CD14-positive monocyte (primary cell): ENCODE results near the gene SPTLC2. TPM values are rescaled to one million over a fixed set of nuclear protein-coding genes. Genes with fewer than 3 reads are reported as not detected.

Experiments used
- DNase-seq, 3 donors: peaks; one replicate each; pipeline ENCODE4 v3.0.0-alpha.2; 2011 to 2022
- H2AFZ ChIP-seq: 2 replicates; pipeline ENCODE4 v1.6.0; 2012; ENCODE audit warnings: mild to moderate bottlenecking, low read depth, low read length, inconsistent platforms; ENCODE audit not compliant: insufficient read depth, poor library complexity, severe bottlenecking
- H3K27ac ChIP-seq, 2 donors: 1 replicate in 1 of 2; 2 replicates in 1 of 2; pipeline ENCODE4 v1.5.1; 2012 to 2013; ENCODE audit warnings: low read length in 2 of 2, control low read depth in 1 of 2, inconsistent platforms in 1 of 2, low read depth in 1 of 2, mild to moderate bottlenecking in 1 of 2
- H3K27me3 ChIP-seq, 2 donors: one replicate each; pipeline versions ENCODE4 v1.6.0 to v1.6.1; 2011 to 2013; ENCODE audit warnings: low read length in 2 of 2; ENCODE audit not compliant: control insufficient read depth in 2 of 2, insufficient read depth in 2 of 2
- H3K36me3 ChIP-seq, 2 donors: replicated peaks in 1 of 2; 1 replicate in 1 of 2; 2 replicates in 1 of 2; pipeline versions ENCODE4 v1.5.1 to v1.6.1; 2012 to 2013; ENCODE audit warnings: low read length in 2 of 2, control low read depth in 1 of 2, inconsistent platforms in 1 of 2, mild to moderate bottlenecking in 1 of 2; ENCODE audit not compliant: insufficient read depth in 2 of 2, control insufficient read depth in 1 of 2
- H3K4me1 ChIP-seq, 2 donors: 1 replicate in 1 of 2; 2 replicates in 1 of 2; pipeline versions ENCODE4 v1.5.1 to v1.6.1; 2012 to 2013; ENCODE audit warnings: low read length in 2 of 2, control low read depth in 1 of 2, inconsistent platforms in 1 of 2, mild to moderate bottlenecking in 1 of 2, moderate library complexity in 1 of 2; ENCODE audit not compliant: insufficient read depth in 2 of 2, control insufficient read depth in 1 of 2
- H3K4me2 ChIP-seq: replicated peaks from 2 replicates; pipeline ENCODE3; 2012; ENCODE audit warnings: low read length, moderate library complexity, mild to moderate bottlenecking; ENCODE audit not compliant: poor library complexity, severe bottlenecking; ENCODE audit errors: extremely low read depth
- H3K4me3 ChIP-seq, 3 experiments: fragments of 200-600 bp in 1 of 3; sonication (generic) in 1 of 3; replicated peaks in 1 of 3; 1 replicate in 2 of 3; 2 replicates in 1 of 3; pipeline ENCODE4 v1.5.1; 2011 to 2013; ENCODE audit warnings: low read length in 3 of 3, mild to moderate bottlenecking in 3 of 3, control low read depth in 2 of 3, low read depth in 2 of 3, inconsistent platforms in 1 of 3, moderate library complexity in 1 of 3
- H3K79me2 ChIP-seq: 2 replicates; pipeline ENCODE4 v1.6.0; 2012; ENCODE audit warnings: mild to moderate bottlenecking, control low read depth, inconsistent platforms, low read length, moderate library complexity; ENCODE audit not compliant: insufficient read depth
- H3K9ac ChIP-seq: 2 replicates; pipeline ENCODE4 v1.6.0; 2017; ENCODE audit warnings: low read length, mild to moderate bottlenecking; ENCODE audit not compliant: insufficient read depth, poor library complexity, severe bottlenecking
- H3K9me3 ChIP-seq, 2 donors: replicated peaks in 1 of 2; 1 replicate in 1 of 2; 2 replicates in 1 of 2; pipeline versions ENCODE4 v1.5.1 to v1.6.1; 2012 to 2013; ENCODE audit warnings: low read length in 2 of 2, control low read depth in 1 of 2; ENCODE audit not compliant: control insufficient read depth in 1 of 2, insufficient read depth in 1 of 2
- H4K20me1 ChIP-seq: 2 replicates; pipeline ENCODE4 v1.6.0; 2012; ENCODE audit warnings: mild to moderate bottlenecking, low read length, control low read depth, moderate library complexity; ENCODE audit not compliant: insufficient read depth
- H3K27ac Mint-ChIP-seq, 7 donors: one replicate each; pipeline ENCODE4 v1.8.0; 2020; ENCODE audit warnings: mild to moderate bottlenecking in 7 of 7, mixed read lengths in 7 of 7, moderate library complexity in 6 of 7, inconsistent platforms in 2 of 7
- H3K27me3 Mint-ChIP-seq, 3 donors: one replicate each; pipeline ENCODE4 v1.8.0; 2021 to 2022; ENCODE audit warnings: low read depth in 3 of 3, mild to moderate bottlenecking in 3 of 3, mixed read lengths in 3 of 3, moderate library complexity in 3 of 3, inconsistent platforms in 1 of 3
- H3K36me3 Mint-ChIP-seq, 2 donors: one replicate each; pipeline ENCODE4 v1.8.0; 2020; ENCODE audit warnings: mixed read lengths in 2 of 2, inconsistent platforms in 1 of 2, mild to moderate bottlenecking in 1 of 2
- H3K4me1 Mint-ChIP-seq: one replicate; pipeline ENCODE4 v1.8.0; 2020; ENCODE audit warnings: mild to moderate bottlenecking, mixed read lengths
- H3K4me3 Mint-ChIP-seq, 2 donors: one replicate each; pipeline ENCODE4 v1.8.0; 2020; ENCODE audit warnings: mild to moderate bottlenecking in 2 of 2, mixed read lengths in 2 of 2, moderate library complexity in 1 of 2
- H3K9me3 Mint-ChIP-seq, 7 donors: one replicate each; pipeline ENCODE4 v1.8.0; 2020 to 2022; ENCODE audit warnings: mixed read lengths in 7 of 7, mild to moderate bottlenecking in 6 of 7, moderate library complexity in 6 of 7, inconsistent platforms in 2 of 7
- WGBS: methylation state at CpG from one replicate; pipeline ENCODE4 v1.1.5; 2013; ENCODE audit warnings: missing lambda C conversion rate; ENCODE audit not compliant: insufficient coverage; 5-methylcytosine and 5-hydroxymethylcytosine counted together
- intact Hi-C, 2 donors: fragments of 100-400 bp; cut with micrococcal nuclease; formaldehyde crosslinking; loops; one replicate each; pipeline versions ENCODE4 v1.15.0 to v1.15.1; 2023
- polyA plus RNA-seq, 3 donors: library from polyadenylated mRNA; depleted of rRNA in 1 of 3; unstranded in 2 of 3; stranded (reverse) in 1 of 3; fragments of 300-500 nt in 2 of 3; fragments of >200 nt in 1 of 3; fragmentation: Illumina TruSeq in 2 of 3; gene quantifications; 1 replicate in 2 of 3; 2 replicates in 1 of 3; pipeline ENCODE4 v1.2.3, GENCODE V29; 2012 to 2021
- TF ChIP-seq, protein P1 (sequence below): fragments of 200-600 bp; IDR thresholded peaks from one replicate; pipeline ENCODE4 v1.8.0; 2022; ENCODE audit warnings: antibody characterized with exemption, mild to moderate bottlenecking

Gene SPTLC2
- polyA plus RNA-seq, 3 donors = 38.1 to 81.9 (median 73.1) TPM

DNA sequence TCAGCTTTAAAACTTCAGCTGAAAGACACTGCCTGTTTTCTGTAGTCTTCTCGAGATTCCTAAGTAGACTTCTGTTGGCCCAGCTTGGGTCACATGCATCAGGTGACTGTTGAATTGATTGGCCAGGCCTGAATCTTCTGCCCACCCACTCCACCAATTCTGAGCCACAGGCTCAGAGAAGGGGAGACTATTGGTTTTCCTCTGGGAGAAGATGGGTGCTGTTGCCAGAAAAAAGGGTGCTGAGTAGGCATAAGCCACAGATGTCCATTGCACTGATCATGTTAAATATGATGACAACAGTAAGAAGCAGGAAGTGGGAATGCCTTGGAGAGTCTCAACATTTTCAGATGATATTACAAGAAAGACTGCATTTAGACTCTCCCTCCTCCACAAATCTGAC, 6.8 kb upstream of the SPTLC2 start:
- TF ChIP-seq, protein P1, sequence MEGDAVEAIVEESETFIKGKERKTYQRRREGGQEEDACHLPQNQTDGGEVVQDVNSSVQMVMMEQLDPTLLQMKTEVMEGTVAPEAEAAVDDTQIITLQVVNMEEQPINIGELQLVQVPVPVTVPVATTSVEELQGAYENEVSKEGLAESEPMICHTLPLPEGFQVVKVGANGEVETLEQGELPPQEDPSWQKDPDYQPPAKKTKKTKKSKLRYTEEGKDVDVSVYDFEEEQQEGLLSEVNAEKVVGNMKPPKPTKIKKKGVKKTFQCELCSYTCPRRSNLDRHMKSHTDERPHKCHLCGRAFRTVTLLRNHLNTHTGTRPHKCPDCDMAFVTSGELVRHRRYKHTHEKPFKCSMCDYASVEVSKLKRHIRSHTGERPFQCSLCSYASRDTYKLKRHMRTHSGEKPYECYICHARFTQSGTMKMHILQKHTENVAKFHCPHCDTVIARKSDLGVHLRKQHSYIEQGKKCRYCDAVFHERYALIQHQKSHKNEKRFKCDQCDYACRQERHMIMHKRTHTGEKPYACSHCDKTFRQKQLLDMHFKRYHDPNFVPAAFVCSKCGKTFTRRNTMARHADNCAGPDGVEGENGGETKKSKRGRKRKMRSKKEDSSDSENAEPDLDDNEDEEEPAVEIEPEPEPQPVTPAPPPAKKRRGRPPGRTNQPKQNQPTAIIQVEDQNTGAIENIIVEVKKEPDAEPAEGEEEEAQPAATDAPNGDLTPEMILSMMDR = no peak
- Histone ChIP-seq H3K79me2 (no peaks in the 10 kb centered on the region), H2AFZ (no peak overlapping the region), H3K9ac (no peak overlapping the region), H3K4me3 (no peak overlapping the region), H3K36me3 (no peaks in the 10 kb centered on the region), H4K20me1 (no peaks in the 10 kb centered on the region), H3K27ac (no peak overlapping the region), H3K27me3 (no peaks in the 10 kb centered on the region), H3K9me3 (no peaks in the 10 kb centered on the region), H3K4me1 (peaks cover 5 to 10% of the 10 kb centered on the region in 2 donors), H3K4me2 (no peak overlapping the region)
- DNase-seq = no peak
- Mint-ChIP-seq H3K27ac (no peak overlapping the region), H3K27me3 (peaks cover 0 to under 1% (median 0%) of the 10 kb centered on the region in 3 donors), H3K36me3 (no peaks in the 10 kb centered on the region), H3K9me3 (peaks cover 0 to under 1% (median 0%) of the 10 kb centered on the region in 7 donors), H3K4me3 (peak overlapping the region in 1 of 2 donors; percentile 28), H3K4me1 (peaks cover 16% of the 10 kb centered on the region)
- intact Hi-C loops = no loop called here
- 100% methylated on average over 1 of the region's 1 CpG for WGBS

DNA sequence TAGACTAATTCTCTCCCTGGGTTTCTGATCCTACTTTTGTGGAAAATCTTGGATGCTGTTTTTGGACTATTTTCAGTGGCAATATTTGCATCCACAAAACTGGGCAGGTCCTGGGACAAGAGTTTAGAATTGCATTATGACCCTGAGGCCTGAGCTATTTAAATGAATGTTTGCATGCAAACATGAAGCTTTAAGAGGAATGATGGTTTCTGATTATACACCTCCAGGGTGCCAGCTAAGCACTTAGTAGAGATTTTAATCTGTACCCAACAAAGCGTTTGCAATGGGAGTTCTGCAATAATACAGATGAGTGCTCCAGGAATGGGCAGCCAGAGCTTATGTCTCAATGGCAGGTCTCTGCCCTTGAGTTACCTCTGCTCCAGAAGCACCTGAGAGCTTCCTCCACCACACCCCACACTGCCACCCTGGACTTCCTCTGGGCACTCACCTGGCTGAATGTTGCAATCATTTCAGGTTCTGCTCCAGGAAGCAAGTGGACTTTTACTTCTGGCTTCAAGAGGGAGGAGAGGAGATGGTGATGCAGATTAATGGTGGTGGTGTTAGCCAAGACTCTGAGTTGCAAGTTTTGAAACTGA, 6.0 kb upstream of the SPTLC2 start:
- Mint-ChIP-seq H3K4me1 (peaks cover 19% of the 10 kb centered on the region), H3K4me3 (no peak overlapping the region), H3K36me3 (no peaks in the 10 kb centered on the region), H3K27ac (peak overlapping the region in 1 of 7 donors; percentile 57), H3K9me3 (no peaks in the 10 kb centered on the region), H3K27me3 (peaks cover 0 to 3% (median 0%) of the 10 kb centered on the region in 3 donors)
- TF ChIP-seq, protein P1 = no peak
- no peaks in the 10 kb centered on the region for H3K9me3 ChIP-seq
- no peak overlapping the region for H3K4me2 ChIP-seq
- peaks cover 5 to 12% of the 10 kb centered on the region in 2 donors for H3K4me1 ChIP-seq
- H4K20me1 ChIP-seq = no peaks in the 10 kb centered on the region
- intact Hi-C loops = no loop called here
- H3K9ac ChIP-seq = no peak overlapping the region
- DNase-seq = no peak
- no peaks in the 10 kb centered on the region for H3K36me3 ChIP-seq
- H2AFZ ChIP-seq = no peak overlapping the region
- no peaks in the 10 kb centered on the region for H3K27me3 ChIP-seq
- H3K27ac ChIP-seq = no peak overlapping the region
- WGBS = no CpG with 5 or more reads among the region's 1 CpG
- H3K79me2 ChIP-seq = no peaks in the 10 kb centered on the region
- H3K4me3 ChIP-seq = no peak overlapping the region
